OCI-LY7 (cell line): ENCODE data around the gene OR5D18.

Source experiments
- EZH2phosphoT487 ChIP-seq: fragments of 200-600 bp; sonication (generic); IDR thresholded peaks from 2 replicates; pipeline ENCODE4 v1.6.1; 2018; ENCODE audit warnings: low read depth, borderline replicate concordance, mild to moderate bottlenecking, mixed run types, antibody characterized with exemption, low read length, moderate library complexity, mixed read lengths
- TF ChIP-seq, protein P1 (sequence below): fragments of 200-600 bp; sonication (generic); conservative IDR thresholded peaks from 2 replicates; pipeline ENCODE4 v1.5.1; 2014; ENCODE audit warnings: mild to moderate bottlenecking, antibody characterized with exemption, low read length, moderate library complexity, mixed read lengths

GRCh38 chr11:55811067-55811466 lies 8.4 kb upstream of the OR5D18 start, which contains the start of gene OR5L1:
- TF ChIP-seq, protein P1, sequence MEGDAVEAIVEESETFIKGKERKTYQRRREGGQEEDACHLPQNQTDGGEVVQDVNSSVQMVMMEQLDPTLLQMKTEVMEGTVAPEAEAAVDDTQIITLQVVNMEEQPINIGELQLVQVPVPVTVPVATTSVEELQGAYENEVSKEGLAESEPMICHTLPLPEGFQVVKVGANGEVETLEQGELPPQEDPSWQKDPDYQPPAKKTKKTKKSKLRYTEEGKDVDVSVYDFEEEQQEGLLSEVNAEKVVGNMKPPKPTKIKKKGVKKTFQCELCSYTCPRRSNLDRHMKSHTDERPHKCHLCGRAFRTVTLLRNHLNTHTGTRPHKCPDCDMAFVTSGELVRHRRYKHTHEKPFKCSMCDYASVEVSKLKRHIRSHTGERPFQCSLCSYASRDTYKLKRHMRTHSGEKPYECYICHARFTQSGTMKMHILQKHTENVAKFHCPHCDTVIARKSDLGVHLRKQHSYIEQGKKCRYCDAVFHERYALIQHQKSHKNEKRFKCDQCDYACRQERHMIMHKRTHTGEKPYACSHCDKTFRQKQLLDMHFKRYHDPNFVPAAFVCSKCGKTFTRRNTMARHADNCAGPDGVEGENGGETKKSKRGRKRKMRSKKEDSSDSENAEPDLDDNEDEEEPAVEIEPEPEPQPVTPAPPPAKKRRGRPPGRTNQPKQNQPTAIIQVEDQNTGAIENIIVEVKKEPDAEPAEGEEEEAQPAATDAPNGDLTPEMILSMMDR: no peak
- TF ChIP-seq EZH2phosphoT487: no peak
